ENCODE results near the gene FAM25A.
"Not testable (repeated sequence)": the region's sequence is repeated elsewhere in the genome, so short reads cannot be mapped to it uniquely, and the experiment has no call there.

FAM25A gene

DNA sequence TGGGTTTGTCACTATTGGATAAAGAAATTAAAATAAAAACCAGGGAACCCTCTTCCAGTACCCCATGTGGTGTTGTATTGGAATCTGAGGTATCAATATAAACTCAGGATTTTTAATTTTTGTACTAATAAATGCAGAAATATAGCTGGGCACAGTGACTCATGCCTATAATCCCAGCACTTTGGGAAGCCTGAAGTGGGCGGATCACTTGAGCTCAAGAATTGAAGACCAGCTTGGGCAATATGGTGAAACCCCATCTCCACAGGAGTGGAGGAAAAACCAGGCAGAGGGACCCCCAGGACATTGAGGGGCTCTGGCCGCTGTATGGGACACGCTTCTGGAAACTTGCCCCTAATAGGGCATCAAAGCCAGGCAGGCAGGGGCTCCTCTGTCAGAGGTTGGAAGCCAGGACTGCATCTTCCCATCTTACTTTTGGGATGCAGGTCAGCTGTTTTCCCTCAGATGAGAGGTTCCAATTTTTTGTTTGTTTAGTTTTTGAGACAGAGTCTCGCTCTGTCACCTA is 40.7 kb upstream of the FAM25A start:
- no peak for DNase-seq (ENCODE audit: extremely low read depth, low read depth)
- TF ChIP-seq, protein P1, sequence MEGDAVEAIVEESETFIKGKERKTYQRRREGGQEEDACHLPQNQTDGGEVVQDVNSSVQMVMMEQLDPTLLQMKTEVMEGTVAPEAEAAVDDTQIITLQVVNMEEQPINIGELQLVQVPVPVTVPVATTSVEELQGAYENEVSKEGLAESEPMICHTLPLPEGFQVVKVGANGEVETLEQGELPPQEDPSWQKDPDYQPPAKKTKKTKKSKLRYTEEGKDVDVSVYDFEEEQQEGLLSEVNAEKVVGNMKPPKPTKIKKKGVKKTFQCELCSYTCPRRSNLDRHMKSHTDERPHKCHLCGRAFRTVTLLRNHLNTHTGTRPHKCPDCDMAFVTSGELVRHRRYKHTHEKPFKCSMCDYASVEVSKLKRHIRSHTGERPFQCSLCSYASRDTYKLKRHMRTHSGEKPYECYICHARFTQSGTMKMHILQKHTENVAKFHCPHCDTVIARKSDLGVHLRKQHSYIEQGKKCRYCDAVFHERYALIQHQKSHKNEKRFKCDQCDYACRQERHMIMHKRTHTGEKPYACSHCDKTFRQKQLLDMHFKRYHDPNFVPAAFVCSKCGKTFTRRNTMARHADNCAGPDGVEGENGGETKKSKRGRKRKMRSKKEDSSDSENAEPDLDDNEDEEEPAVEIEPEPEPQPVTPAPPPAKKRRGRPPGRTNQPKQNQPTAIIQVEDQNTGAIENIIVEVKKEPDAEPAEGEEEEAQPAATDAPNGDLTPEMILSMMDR (IDR thresholded peaks at IDR 0.05; ENCODE audit: low read depth, low read length, missing control alignments): no peak
- H3K4me3 ChIP-seq (replicated peaks; ENCODE audit: low read depth, low read length): no peak overlapping the region

DNA sequence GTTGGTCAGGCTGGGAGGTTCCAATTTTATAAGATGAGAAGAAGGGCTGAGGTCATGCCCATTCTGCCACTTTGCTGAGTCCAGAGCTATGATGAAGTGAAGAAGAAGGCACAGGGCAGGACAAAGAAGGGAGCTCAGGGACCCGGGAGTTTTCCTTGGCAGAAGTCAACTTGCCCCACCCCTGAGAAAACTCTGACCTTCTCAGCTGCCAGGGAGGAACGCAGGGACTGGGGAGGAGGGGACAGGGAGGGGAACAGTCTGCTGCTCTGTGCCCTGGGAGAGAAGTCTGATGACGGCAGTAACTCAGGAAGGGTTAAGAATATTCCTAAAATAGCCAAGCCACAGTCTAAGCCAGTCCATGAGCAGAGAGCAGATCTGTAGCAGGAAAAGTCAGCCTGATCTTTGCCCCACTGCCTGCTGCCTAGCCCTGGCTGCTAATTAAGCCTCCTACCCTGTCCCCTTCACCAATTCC is 40.1 kb upstream of the FAM25A start:
- no peak for DNase-seq (ENCODE audit: extremely low read depth, low read depth)
- TF ChIP-seq, protein P1 (IDR thresholded peaks at IDR 0.05; ENCODE audit: low read depth, low read length, missing control alignments): no peak

DNA sequence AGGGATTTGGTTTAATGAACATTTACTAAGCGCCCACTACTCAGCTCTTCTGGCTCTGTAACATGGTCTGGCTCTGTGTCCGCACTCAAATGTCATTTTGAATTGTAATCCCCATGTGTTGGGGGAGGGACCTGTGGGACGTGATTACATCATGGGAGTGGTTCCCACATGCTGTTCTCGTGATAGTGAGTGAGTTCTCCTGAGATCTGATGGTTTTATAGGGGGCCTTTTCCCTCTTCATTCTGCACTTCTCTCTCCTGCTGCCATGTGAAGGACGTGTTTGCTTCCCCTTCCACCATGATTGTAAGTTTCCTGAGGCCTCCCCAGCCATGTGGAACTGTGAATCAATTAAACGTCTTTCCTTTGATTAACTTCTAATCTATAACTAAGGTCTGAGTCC is 39.1 kb upstream of the FAM25A start:
- not testable (repeated sequence) for H3K4me3 ChIP-seq (replicated peaks; ENCODE audit: low read depth, low read length); DNase-seq (ENCODE audit: extremely low read depth, low read depth)

More for the DNA sequence above, 40.1 kb upstream of the FAM25A start:
- H3K4me3 ChIP-seq (replicated peaks; ENCODE audit: low read depth, low read length): no peak overlapping the region

DNA sequence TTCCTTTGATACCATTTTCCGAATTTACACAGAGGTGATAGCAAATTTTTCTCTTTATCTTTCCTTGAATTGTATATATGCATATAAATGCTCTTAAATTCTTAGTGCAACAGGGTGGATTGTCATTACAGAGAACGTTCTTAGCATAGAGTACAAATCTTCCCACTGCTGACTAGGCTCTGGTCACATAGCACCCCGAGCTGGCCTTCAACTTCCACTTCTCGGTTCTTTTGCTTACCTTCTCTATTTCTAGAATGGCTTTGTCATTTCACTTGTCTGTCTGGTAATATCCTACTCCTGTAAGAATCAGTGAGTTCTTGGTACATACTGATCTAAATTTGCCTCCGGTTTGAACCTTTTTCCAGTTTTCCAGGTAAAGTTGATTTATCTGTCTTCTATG is 38.4 kb upstream of the FAM25A start:
- DNase-seq (ENCODE audit: extremely low read depth, low read depth): no peak
- TF ChIP-seq, protein P1 (IDR thresholded peaks at IDR 0.05; ENCODE audit: low read depth, low read length, missing control alignments): no peak
- H3K4me3 ChIP-seq (replicated peaks; ENCODE audit: low read depth, low read length): no peak overlapping the region

DNA sequence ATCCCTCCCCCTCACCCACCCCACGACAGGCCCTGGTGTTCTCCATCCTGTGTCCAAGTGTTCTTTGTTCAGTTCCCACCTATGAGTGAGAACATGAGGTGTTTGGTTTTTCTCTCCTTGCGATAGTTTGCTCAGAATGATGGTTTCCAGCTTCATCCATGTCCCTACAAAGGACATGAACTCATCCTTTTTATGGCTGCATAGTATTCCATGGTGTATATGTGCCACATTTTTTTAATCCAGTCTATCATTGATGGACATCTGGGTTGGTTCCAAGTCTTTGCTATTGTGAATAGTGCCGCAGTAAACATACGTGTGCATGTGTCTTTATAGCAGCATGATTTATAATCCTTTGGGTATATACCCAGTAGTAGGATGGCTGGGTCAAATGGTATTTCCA is 35.6 kb upstream of the FAM25A start:
- not testable (repeated sequence) for DNase-seq (ENCODE audit: extremely low read depth, low read depth); H3K4me3 ChIP-seq (replicated peaks; ENCODE audit: low read depth, low read length)

DNA sequence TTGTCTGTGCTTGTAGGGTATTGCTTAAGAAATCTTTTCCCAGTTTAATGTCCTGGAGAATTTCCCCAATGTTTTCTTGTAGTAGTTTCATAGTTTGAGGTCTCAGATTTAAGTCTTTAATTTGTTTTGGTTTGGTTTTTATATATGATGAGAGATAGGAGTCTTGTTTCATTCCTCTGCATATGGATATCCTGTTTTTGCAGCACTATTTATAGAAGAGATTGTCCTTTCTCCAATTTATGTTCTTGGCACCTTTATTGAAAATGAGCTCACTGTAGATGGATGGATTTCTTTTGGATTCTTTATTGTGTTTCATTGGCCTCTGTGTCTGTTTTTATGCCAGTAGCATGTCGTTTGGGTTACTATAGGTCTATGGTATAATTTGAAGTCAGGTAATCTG is 31.6 kb upstream of the FAM25A start:
- TF ChIP-seq, protein P1 (IDR thresholded peaks at IDR 0.05; ENCODE audit: low read depth, low read length, missing control alignments): no peak
- H3K4me3 ChIP-seq (replicated peaks; ENCODE audit: low read depth, low read length): no peak overlapping the region
- no peak for DNase-seq (ENCODE audit: extremely low read depth, low read depth)

DNA sequence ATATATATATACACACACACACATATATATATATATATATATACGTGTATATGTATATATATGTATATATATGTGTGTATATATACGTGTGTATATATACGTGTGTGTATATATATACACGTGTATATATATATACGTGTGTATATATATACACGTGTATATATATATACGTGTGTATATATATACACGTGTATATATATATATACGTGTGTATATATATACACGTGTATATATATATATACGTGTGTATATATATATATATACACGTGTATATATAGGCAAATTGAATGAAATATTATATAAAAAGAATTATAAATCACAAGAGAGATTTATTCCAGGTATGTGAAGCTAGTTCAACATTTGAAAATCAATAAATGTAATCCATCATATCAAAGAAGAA is 28.7 kb upstream of the FAM25A start:
- DNase-seq (ENCODE audit: extremely low read depth, low read depth); H3K4me3 ChIP-seq (replicated peaks; ENCODE audit: low read depth, low read length): not testable (repeated sequence)

DNA sequence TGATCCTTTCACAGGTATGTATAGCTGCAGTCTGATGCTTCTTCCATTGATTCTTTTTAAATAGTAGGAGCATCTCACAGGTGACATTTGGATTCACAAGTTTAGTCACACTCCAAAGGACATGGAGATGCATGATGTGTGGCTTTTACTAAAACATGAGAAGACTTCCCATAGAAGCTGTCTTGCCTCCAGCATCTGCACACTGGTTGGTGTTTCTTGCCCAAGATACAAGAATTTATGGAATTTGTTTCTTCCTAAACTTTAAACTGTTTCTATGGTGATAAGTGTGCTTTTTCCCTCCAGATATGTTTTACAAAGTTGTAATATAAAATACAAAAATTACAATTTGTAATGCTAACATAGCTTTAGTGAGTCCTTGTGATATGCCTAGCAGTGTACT is 27.6 kb upstream of the FAM25A start:
- TF ChIP-seq, protein P1 (IDR thresholded peaks at IDR 0.05; ENCODE audit: low read depth, low read length, missing control alignments): no peak
- no peak overlapping the region for H3K4me3 ChIP-seq (replicated peaks; ENCODE audit: low read depth, low read length)
- DNase-seq (ENCODE audit: extremely low read depth, low read depth): no peak
